SK-N-SH treated with all-trans-retinoic acid at 6 μM for 48 hours (cell line): ENCODE data around the gene CDC42SE2.
A peak's percentile ranks its signal among the peaks of the same experiment; 100 is the strongest.

Source experiments
- ATAC-seq: fragments of 200-7000 bp; cut with Tn5 transposase; 3 replicates; pipeline ENCODE4 v1.9.1; 2020; ENCODE audit warnings: mild to moderate bottlenecking, moderate library complexity
- BACH2 ChIP-seq: fragments of 250-450 bp; sonication (Bioruptor Pico); IDR thresholded peaks from 2 replicates; pipeline ENCODE4 v1.9.0; 2021; ENCODE audit warnings: mild to moderate bottlenecking, borderline replicate concordance
- CREB5 ChIP-seq: fragments of 250-450 bp; sonication (Bioruptor Pico); IDR thresholded peaks from 2 replicates; pipeline ENCODE4 v1.5.1; 2020; ENCODE audit warnings: low read depth, mild to moderate bottlenecking, moderate library complexity
- CSDC2 ChIP-seq: fragments of 250-450 bp; sonication (Bioruptor Pico); IDR thresholded peaks from 2 replicates; pipeline ENCODE4 v1.5.0; 2020; ENCODE audit warnings: mild to moderate bottlenecking, moderate library complexity
- ESRRG ChIP-seq: fragments of 250-450 bp; sonication (Bioruptor Pico); IDR thresholded peaks from 2 replicates; pipeline ENCODE4 v1.6.1; 2021; ENCODE audit warnings: mild to moderate bottlenecking
- ISL1 ChIP-seq: fragments of 250-450 bp; sonication (Bioruptor Pico); IDR thresholded peaks from 2 replicates; pipeline ENCODE4 v2.1.2; 2022; ENCODE audit warnings: mild to moderate bottlenecking, moderate library complexity
- OSR1 ChIP-seq: fragments of 250-450 bp; sonication (Bioruptor Pico); IDR thresholded peaks from 2 replicates; pipeline ENCODE4 v1.8.0; 2022; ENCODE audit warnings: moderate library complexity, mild to moderate bottlenecking, inconsistent platforms
- PATZ1 ChIP-seq: fragments of 250-450 bp; sonication (Bioruptor Pico); IDR thresholded peaks from 2 replicates; pipeline ENCODE4 v1.8.0; 2020; ENCODE audit warnings: mild to moderate bottlenecking, moderate library complexity, borderline replicate concordance
- PPARA ChIP-seq: fragments of 250-450 bp; sonication (Bioruptor Pico); IDR thresholded peaks from 2 replicates; pipeline ENCODE4 v1.5.0; 2020; ENCODE audit warnings: mild to moderate bottlenecking, borderline replicate concordance
- SNAI2 ChIP-seq: fragments of 250-450 bp; sonication (Bioruptor Pico); IDR thresholded peaks from 2 replicates; pipeline ENCODE4 v1.5.0; 2020; ENCODE audit warnings: mild to moderate bottlenecking, moderate library complexity
- TCF4 ChIP-seq: fragments of 250-450 bp; sonication (Bioruptor Pico); IDR thresholded peaks from 2 replicates; pipeline ENCODE4 v1.8.0; 2021; ENCODE audit warnings: mild to moderate bottlenecking, moderate library complexity, borderline replicate concordance
- ZC3H10 ChIP-seq: fragments of 250-450 bp; sonication (Bioruptor Pico); IDR thresholded peaks from 2 replicates; pipeline ENCODE4 v1.5.1; 2021; ENCODE audit warnings: mild to moderate bottlenecking, moderate library complexity
- ZFP3 ChIP-seq: fragments of 250-450 bp; sonication (Bioruptor Pico); IDR thresholded peaks from 2 replicates; pipeline ENCODE4 v1.5.0; 2020; ENCODE audit warnings: mild to moderate bottlenecking, moderate library complexity
- ZFP30 ChIP-seq: fragments of 450-650 bp; formaldehyde crosslinking; IDR thresholded peaks from 2 replicates; pipeline ENCODE4 v1.5.0; 2022; ENCODE audit warnings: mild to moderate bottlenecking, moderate library complexity
- ZNF565 ChIP-seq: fragments of 450-650 bp; formaldehyde crosslinking; conservative IDR thresholded peaks from 2 replicates; pipeline ENCODE4 v1.5.0; 2020; ENCODE audit warnings: low read depth, mild to moderate bottlenecking, moderate library complexity
- ZNF70 ChIP-seq: fragments of 450-650 bp; formaldehyde crosslinking; IDR thresholded peaks from 2 replicates; pipeline ENCODE4 v1.5.0; 2020; ENCODE audit warnings: mild to moderate bottlenecking, moderate library complexity
- ZNF8 ChIP-seq: fragments of 450-650 bp; formaldehyde crosslinking; IDR thresholded peaks from 2 replicates; pipeline ENCODE4 v1.5.0; 2020; ENCODE audit warnings: mild to moderate bottlenecking, moderate library complexity
- TF ChIP-seq, protein P1 (sequence below): fragments of 250-450 bp; sonication (Bioruptor Pico); IDR thresholded peaks from 2 replicates; pipeline ENCODE4 v1.5.0; 2020; ENCODE audit warnings: mild to moderate bottlenecking, moderate library complexity
- TF ChIP-seq, protein P2 (sequence below): fragments of 250-450 bp; sonication (Bioruptor Pico); IDR thresholded peaks from 2 replicates; pipeline ENCODE4 v1.5.1; 2021; ENCODE audit warnings: mild to moderate bottlenecking, moderate library complexity
- TF ChIP-seq, protein P3 (sequence below): fragments of 250-450 bp; sonication (Bioruptor Pico); IDR thresholded peaks from 2 replicates; pipeline ENCODE4 v1.8.0; 2021; ENCODE audit warnings: low read depth, mild to moderate bottlenecking, moderate library complexity, borderline replicate concordance

The CDC42SE2 gene

DNA sequence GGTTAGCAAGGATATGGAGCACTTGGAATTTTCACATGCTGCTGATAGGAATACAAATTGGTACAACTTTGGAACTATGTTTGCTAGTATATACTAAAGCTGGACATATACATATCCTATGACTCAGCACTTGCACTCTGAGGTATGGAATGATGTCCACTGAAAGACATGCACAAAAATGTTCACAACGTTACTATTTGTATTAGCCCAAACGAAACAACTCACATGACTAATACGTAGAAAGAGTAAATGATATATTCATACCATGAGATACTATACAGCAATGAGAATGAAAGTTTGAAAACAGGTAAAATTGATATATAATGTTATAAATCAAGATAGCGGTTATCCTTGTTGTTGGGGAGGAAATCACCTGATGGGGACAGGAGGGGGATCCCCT is 45.5 kb upstream of the CDC42SE2 start (continued):
- TF ChIP-seq, protein P1, sequence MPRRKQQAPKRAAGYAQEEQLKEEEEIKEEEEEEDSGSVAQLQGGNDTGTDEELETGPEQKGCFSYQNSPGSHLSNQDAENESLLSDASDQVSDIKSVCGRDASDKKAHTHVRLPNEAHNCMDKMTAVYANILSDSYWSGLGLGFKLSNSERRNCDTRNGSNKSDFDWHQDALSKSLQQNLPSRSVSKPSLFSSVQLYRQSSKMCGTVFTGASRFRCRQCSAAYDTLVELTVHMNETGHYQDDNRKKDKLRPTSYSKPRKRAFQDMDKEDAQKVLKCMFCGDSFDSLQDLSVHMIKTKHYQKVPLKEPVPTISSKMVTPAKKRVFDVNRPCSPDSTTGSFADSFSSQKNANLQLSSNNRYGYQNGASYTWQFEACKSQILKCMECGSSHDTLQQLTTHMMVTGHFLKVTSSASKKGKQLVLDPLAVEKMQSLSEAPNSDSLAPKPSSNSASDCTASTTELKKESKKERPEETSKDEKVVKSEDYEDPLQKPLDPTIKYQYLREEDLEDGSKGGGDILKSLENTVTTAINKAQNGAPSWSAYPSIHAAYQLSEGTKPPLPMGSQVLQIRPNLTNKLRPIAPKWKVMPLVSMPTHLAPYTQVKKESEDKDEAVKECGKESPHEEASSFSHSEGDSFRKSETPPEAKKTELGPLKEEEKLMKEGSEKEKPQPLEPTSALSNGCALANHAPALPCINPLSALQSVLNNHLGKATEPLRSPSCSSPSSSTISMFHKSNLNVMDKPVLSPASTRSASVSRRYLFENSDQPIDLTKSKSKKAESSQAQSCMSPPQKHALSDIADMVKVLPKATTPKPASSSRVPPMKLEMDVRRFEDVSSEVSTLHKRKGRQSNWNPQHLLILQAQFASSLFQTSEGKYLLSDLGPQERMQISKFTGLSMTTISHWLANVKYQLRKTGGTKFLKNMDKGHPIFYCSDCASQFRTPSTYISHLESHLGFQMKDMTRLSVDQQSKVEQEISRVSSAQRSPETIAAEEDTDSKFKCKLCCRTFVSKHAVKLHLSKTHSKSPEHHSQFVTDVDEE (CRISPR knock-in tag) = no peak
- TF ChIP-seq SNAI2 (CRISPR knock-in tag) (no peak), ZNF565 (CRISPR knock-in tag) (no peak), ZC3H10 (CRISPR knock-in tag) (no peak), CSDC2 (CRISPR knock-in tag) (no peak), ZNF8 (CRISPR knock-in tag) (no peak)

GRCh38 chr5:131220566-131220965 is 43.3 kb upstream of the CDC42SE2 start:
- TF ChIP-seq PATZ1 (CRISPR knock-in tag) = no peak
- no peak for TF ChIP-seq BACH2 (CRISPR knock-in tag)
- no peak for TF ChIP-seq OSR1
- TF ChIP-seq CREB5 (CRISPR knock-in tag) = no peak
- TF ChIP-seq, protein P2, sequence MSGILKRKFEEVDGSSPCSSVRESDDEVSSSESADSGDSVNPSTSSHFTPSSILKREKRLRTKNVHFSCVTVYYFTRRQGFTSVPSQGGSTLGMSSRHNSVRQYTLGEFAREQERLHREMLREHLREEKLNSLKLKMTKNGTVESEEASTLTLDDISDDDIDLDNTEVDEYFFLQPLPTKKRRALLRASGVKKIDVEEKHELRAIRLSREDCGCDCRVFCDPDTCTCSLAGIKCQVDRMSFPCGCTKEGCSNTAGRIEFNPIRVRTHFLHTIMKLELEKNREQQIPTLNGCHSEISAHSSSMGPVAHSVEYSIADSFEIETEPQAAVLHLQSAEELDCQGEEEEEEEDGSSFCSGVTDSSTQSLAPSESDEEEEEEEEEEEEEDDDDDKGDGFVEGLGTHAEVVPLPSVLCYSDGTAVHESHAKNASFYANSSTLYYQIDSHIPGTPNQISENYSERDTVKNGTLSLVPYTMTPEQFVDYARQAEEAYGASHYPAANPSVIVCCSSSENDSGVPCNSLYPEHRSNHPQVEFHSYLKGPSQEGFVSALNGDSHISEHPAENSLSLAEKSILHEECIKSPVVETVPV (CRISPR knock-in tag) = no peak
- TF ChIP-seq PPARA (CRISPR knock-in tag) = no peak
- no peak for TF ChIP-seq ZC3H10 (CRISPR knock-in tag)
- no peak for TF ChIP-seq ZNF70 (CRISPR knock-in tag)
- ATAC-seq = no peak

DNA sequence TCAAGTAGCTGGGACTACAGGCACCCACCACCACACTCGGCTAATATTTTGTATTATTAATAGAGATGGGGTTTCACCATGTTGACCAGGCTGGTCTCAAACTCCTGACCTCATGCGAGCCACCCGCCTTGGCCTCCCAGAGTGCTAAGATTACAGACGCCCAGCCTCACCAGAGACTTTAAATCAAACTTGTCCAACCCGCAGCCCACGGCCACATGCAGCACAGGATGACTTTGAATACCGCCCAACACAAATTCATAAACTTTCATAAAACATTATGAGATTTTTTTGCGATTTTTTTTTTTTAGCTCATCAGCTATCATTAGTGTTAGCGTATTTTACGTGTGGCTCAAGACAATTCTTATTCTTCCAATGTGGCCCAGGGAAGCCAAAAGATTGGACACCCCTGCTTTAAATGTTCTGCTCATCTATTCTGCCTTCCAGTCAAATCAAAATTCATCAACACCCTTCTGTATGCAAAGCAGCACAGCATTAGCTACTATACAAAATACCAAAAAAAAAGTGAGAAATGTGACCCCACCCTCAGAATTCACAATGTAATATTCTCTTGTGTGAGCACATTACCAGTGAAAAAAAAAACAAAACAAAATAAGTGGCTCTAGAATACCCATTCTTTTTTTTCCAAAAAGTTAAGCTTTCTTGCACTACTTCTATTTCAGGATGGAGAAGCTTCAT is 42.7 kb upstream of the CDC42SE2 start:
- TF ChIP-seq ZC3H10 (CRISPR knock-in tag) = no peak
- no peak for TF ChIP-seq ZFP3 (CRISPR knock-in tag)
- no peak for ATAC-seq

GRCh38 chr5:131221888-131222287 is 42.0 kb upstream of the CDC42SE2 start:
- peak; percentile 54 for ATAC-seq
- no peak for TF ChIP-seq CREB5 (CRISPR knock-in tag)
- TF ChIP-seq ZNF8 (CRISPR knock-in tag) = no peak
- no peak for TF ChIP-seq ISL1 (CRISPR knock-in tag)
- TF ChIP-seq ESRRG = no peak
- TF ChIP-seq, protein P2 (CRISPR knock-in tag) = no peak
- TF ChIP-seq PPARA (CRISPR knock-in tag) = no peak
- no peak for TF ChIP-seq SNAI2 (CRISPR knock-in tag)
- TF ChIP-seq ZNF565 (CRISPR knock-in tag) = no peak
- TF ChIP-seq TCF4 (CRISPR knock-in tag) = no peak
- no peak for TF ChIP-seq ZFP30 (CRISPR knock-in tag)
- TF ChIP-seq, protein P3, sequence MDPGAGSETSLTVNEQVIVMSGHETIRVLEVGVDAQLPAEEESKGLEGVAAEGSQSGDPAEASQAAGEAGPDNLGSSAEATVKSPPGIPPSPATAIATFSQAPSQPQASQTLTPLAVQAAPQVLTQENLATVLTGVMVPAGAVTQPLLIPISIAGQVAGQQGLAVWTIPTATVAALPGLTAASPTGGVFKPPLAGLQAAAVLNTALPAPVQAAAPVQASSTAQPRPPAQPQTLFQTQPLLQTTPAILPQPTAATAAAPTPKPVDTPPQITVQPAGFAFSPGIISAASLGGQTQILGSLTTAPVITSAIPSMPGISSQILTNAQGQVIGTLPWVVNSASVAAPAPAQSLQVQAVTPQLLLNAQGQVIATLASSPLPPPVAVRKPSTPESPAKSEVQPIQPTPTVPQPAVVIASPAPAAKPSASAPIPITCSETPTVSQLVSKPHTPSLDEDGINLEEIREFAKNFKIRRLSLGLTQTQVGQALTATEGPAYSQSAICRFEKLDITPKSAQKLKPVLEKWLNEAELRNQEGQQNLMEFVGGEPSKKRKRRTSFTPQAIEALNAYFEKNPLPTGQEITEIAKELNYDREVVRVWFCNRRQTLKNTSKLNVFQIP = no peak
- no peak for TF ChIP-seq ZNF70 (CRISPR knock-in tag)
- TF ChIP-seq, protein P1 (CRISPR knock-in tag) = no peak
- no peak for TF ChIP-seq BACH2 (CRISPR knock-in tag)
